GM12891 (cell line): ENCODE measurements around the gene GSTO2.

Source experiments
- POLR2A ChIP-seq: IDR thresholded peaks from 2 replicates; pipeline ENCODE4 v1.6.1; 2011; ENCODE audit warnings: low read depth, low read length, control low read depth
- POLR2AphosphoS5 ChIP-seq: IDR thresholded peaks from 2 replicates; pipeline ENCODE4 v1.6.1; 2011; ENCODE audit warnings: low read depth, low read length, control low read depth
- POU2F2 ChIP-seq: IDR thresholded peaks from 2 replicates; pipeline ENCODE4 v1.6.1; 2011; ENCODE audit warnings: low read depth, mild to moderate bottlenecking, control low read depth, low read length, moderate library complexity
- SPI1 ChIP-seq: IDR thresholded peaks from 2 replicates; pipeline ENCODE4 v1.6.1; 2011; ENCODE audit warnings: low read depth, low read length, control low read depth
- TAF1 ChIP-seq: IDR thresholded peaks from 2 replicates; pipeline ENCODE4 v1.6.1; 2011; ENCODE audit warnings: low read depth, low read length, control low read depth

DNA sequence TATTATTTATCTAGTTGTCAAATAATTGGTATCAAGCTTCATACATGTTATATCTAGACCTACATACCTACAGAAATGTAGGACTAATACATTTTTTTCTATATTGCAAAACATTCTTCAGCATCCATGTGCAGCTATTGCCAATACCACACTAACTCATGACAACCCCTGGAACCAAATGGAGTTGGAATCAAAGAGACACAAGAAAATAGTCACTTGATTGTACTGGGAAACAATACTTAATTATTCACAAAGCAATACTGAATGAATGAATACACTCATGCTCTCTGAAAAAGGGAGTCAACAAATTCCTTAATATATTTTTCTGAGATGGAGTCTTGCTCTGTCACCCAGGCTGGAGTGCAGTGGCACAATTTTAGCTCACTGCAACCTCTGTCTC lies 26.4 kb upstream of the GSTO2 start:
- TF ChIP-seq TAF1 (no peak), POLR2A (no peak), POLR2AphosphoS5 (no peak), POU2F2 (no peak), SPI1 (no peak)
